ENCODE measurements around the gene RIN3.

Gene RIN3

DNA sequence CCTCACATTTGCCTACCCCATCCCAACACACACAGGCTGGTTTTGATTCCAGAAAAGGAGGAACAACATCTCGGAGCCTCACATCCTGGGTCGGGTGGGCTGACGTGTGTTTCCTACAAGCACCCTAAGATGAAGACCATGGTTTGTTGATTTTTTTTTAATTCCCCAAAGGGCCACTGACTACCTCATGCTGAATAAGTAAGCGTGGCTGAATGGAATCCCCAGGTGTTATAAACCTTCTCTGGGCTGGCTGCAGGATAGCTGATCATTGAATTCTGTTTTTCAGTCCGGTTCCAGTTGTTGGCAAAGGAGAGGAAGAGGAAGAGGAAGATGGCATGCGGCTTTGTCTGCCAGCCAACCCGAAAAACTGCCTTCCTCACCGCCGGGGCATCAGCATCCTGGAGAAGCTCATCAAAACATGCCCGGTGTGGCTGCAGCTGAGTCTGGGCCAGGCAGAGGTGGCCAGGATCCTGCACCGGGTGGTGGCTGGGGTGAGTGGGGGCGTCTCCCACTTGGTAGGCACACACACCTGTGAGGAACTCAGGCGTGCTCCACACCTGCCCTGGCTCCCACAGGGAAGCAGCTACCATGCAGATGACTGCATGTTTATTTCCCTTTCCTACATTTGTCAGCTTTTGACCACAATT is 42.0 kb downstream of the RIN3 start:
- no peak for DNase-seq (ENCODE audit: low read depth in 2 of 3, low spot score in 1 of 3)

DNA sequence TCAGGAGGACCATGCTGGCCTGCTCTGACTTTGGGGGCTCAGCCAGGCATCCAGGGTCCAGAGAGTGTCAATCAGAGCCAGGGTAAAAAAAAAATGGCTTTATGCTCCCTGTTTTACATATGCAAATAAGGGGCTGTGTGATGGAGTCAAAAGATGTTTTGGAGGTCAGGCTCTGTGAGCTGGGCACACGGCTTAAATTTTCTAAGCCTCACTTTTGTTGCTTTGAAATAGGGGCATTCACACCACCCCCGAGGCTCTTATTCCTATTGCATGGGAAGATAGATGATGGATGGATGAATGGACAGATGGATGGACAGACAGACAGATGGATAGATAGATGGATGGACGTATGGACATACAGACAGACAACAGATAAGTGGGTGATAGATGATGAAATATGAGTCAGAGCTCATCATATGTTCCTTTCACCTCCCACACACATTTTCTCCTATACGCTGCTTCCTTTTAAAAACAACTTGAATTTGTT is 42.7 kb downstream of the RIN3 start:
- DNase-seq (ENCODE audit: low read depth in 2 of 3, low spot score in 1 of 3), result peak in 1 of 3 donors; percentile 42

DNA sequence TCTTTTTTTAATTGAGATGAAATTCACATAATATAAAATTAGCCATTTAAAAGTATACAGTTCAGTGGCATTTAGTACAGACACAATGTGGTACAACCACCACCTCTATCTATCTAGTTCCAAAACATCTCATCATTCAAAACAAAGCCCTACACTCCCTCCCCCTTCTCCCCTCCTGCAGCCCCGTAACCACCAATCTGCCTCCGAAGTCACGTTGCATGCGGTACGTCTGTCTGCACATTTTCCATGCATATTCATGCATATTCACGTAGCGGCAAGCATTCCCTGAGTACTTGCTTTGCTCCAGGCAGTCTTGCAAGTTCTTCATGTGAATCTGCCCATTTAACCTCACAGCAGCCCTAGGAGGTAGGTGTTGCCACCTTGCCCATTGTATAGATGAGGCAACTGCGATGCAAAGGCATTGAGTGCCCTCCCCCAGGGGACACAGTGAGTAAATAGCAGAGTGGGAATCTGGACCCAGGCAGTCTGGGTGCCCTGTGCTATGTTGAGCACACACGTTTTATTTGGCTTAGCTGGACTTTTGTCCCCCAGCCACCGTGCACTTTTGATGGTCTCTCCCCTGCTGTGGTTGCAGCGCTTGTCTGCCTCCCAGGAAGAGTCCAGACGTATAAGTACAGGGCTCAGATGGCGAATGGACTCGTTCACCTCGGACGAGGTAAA is 43.4 kb downstream of the RIN3 start:
- no peak for DNase-seq (ENCODE audit: low read depth in 2 of 3, low spot score in 1 of 3)

DNA sequence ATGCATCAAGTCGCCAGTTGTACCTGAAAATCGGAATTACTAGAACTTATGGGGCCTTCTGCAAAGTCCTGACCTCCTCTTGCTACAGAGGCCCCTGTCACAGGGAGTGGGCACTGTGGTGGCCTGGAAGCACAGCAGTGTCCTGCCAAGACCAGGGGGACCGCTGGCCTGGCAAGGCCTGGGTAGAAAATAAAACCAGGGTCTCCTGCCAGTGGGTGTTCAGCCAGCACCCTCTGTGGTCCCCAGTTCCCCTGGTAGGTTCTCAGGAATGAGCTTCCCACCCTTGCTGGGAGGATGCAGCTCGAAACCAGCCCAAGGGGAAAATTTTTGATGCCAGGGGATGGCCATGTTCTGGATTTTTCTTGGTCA is 43.9 kb downstream of the RIN3 start:
- no peak for DNase-seq (ENCODE audit: low read depth in 2 of 3, low spot score in 1 of 3)

DNA sequence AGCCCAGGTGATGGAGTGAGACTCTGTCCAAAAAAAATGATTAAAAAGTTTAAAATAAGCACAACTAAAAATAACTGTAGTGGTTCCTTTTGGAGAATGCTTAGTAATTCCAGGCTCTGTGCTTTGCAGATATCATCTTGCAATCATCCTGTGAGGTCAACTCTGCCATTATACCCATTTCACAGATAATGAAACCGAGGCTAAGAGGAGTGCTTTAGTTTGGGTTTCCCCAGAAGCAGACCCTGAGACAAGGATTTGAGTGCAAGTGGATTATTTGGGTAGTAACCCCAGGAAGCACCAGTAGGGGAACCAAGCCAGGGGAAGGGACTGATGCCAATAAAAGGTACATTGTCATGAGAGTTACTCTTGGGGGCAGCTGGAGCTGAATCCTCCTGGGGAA is 44.7 kb downstream of the RIN3 start:
- no peak for DNase-seq (ENCODE audit: low read depth in 2 of 3, low spot score in 1 of 3)

DNA sequence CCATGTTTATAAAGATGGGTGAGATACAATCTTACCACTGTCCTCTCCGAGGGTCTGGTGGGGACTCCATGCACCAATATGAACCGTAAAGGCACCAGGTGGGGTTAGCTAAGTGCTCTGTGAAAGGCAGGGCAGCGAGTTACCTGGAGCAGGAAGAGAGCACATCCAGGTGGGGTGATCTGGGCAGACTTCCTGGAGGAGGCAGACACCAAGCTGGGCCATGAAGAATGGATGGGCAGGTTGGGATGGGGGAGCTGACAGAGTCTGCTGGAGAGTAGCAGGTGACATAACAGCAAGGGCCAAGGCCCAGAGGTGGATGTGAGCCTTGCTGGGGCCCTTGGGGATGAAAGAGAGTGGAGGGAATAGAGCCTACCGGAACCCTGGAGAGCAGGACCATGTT is 45.9 kb downstream of the RIN3 start:
- DNase-seq (ENCODE audit: low read depth in 2 of 3, low spot score in 1 of 3), result no peak

DNA sequence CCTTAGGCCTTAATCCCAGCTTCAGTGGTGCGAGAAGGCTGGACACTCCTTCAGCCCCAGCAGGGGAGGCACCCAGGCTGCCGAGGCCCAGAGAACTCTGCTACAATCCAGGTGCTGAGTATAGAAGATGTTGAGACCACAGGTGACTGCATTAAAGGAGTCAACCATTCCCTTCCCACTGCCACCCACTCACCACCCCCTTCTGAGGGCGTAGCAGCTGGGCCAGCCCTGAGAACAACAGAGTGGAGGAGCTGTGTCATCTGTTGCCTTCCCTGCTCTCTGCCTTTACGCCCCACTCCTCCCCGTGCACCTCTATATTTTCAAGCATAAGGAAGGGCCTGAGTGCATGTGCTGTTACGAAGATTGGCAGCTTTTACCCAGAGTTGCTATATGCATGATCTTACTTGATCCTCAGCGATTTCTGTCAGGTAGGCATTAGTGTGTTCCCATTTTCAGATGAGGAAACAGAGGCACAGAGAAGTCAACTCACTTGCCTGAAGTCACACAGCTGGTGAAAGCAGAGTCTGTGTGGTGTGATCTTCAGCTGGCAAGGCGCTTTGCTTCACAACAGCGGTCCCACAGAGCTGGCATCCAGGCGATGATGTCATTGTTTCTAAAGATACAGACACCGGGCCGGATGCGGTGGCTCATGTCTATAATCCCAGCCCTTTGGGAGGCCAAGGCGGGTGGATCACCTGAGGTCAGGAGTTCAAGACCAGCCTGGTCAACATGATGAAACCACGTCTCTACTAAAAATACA is 46.7 kb downstream of the RIN3 start:
- DNase-seq (ENCODE audit: low read depth in 2 of 3, low spot score in 1 of 3), result no peak

DNA sequence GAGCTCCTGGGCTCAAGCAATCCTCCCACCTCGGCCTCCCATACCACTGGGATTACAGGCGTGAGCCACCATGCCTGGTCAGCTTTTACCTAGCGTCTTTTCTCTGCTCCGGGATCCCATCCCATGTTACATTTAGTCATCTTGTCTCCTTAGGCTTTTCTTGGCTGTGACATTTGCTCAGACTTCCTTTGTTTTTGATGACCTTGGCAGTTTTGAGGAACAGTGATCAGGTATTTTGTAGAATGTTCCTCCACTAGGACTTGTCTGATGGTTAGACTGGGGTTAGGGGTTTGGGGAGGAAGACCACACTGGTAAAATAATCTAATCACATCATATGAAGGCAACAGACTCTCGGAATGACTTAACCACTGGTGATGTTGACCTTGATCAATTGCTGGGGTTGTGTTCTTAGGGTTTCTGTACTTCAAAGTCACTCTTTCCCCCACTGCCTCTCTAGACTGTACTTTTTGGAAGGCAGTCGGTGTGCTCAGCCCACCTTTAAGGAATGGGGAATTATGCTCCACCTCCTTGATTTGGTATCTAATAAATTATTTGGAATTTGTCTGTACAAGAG is 48.4 kb downstream of the RIN3 start:
- DNase-seq (ENCODE audit: low read depth in 2 of 3, low spot score in 1 of 3), result no peak

DNA sequence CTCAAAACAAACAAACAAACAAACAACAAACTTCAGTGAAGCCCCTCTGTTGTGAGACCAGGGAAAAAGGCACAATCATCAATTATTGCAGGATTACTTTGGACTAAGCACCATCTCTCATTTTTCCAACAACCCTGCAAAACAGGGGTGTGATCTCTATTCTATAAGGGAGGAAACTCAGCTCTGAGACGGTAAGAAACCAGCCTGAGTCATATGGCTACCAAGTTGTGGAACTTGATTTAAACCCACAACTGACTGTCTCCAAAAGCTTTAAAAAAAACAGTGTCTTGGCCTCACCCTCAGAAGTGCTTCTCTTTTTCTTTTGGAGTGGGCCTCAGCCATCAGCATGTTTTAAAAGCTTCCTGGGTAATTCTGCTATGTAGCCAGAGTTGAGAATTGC is 49.8 kb downstream of the RIN3 start:
- no peak for DNase-seq (ENCODE audit: low read depth in 2 of 3, low spot score in 1 of 3)

DNA sequence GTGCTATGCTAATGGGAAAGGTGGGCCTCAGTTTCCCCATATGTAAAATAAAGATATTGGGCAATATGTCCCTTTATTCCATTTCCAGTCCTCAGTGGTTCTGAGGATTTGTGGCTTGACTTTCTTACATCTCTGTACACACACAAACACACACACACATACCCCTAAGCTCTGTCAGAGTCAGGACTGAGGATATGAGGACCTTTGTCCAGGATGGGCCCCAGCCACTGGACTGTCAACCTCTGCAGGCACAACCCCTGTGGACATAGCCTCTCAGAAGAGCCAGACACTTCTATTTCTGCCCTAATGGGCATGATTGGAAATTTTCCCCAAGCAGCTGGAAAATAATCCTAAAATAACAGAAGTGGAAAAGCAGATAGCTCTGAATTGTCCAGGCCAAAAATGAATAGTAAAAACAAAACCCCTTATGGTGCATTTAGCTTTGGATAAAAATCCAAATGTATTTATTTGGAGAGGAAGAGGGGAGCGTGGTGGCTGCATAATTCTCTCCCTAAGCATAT is 50.2 kb downstream of the RIN3 start:
- no peak for DNase-seq (ENCODE audit: low read depth in 2 of 3, low spot score in 1 of 3)

DNA sequence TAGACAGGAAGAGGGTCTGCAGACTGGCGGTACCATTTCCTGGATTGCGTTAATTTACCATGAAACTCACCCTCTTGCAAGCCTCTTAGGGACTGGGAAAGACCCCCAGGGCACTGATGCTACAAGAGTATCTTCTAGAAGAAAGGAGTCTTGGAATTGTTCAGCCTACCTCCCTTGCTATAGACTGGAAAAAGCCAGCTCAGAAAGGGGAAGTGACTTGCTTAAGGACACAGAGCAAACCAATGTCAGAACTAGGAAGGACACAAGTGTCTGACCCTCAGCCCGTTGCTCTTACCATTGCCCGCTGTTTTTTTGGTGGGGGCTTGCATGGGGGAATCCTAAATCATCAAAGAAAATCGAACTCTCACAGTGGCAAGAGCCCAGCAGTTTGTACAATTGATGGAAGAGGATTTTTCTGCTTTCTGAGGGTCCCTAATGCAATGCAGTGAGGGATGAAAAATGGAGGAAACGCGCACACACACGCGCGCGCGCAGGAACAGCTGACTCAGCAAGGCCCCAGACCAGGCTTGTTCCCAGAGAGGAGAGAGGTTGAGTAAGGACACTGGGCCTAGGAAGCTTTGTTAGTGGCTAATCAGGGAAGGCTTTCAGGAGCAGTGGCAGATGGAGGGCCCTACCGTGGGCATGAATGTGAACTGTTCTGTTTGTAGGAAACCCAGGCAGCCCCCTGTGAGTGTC is 50.9 kb downstream of the RIN3 start:
- no peak for DNase-seq (ENCODE audit: low read depth in 2 of 3, low spot score in 1 of 3)

DNA sequence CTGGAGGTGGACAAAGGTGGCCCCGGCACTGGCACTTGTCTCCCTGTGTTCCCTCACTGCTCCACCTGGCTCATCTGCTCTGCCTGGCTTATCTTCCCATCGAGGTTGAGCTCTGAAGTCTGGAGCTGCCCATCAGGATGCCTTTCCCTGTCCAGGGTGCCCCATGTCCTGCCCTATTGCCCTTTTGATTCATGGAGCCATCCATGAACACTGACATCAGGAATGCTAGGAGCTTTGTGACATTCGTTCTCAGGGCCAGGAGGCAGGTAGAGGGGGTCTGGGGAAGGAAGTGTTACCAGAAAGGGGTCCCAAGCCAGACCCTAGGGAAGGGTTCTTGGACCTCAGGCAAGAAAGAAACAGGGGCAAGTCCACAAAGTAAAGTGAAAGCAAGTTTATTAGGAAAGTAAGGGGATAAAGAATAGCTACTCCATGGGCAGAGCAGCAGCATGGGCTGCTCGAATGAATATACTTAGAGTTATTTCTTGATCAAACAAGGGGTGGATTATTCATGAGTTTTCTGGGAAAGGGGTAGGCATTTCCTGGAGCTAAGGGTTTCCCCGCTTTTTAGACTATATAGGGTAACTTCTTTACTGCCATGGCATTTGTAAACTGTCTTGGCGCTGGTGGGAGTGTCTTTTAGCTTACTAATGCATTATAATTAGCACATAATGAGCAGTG is 51.6 kb downstream of the RIN3 start:
- DNase-seq (ENCODE audit: low read depth in 2 of 3, low spot score in 1 of 3), result no peak

DNA sequence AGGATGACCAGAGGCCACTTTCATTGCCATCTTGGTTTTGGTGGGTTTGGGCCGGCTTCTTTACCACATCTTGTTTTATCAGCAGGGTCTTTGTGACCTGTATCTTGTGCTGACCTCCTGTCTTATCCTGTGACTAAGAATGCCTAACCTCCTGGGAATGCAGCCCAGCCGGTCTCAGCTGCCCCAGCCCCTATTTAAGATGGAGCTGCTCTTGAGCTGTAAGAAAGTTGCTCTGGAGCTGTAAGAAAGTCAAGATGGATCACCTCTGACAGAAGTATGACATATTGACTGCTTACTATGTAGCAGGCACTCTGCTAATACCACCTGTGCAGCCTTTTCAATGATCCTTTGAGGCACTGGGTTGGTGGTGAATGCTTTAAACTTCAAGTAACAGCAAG is 52.1 kb downstream of the RIN3 start:
- no peak for DNase-seq (ENCODE audit: low read depth in 2 of 3, low spot score in 1 of 3)

DNA sequence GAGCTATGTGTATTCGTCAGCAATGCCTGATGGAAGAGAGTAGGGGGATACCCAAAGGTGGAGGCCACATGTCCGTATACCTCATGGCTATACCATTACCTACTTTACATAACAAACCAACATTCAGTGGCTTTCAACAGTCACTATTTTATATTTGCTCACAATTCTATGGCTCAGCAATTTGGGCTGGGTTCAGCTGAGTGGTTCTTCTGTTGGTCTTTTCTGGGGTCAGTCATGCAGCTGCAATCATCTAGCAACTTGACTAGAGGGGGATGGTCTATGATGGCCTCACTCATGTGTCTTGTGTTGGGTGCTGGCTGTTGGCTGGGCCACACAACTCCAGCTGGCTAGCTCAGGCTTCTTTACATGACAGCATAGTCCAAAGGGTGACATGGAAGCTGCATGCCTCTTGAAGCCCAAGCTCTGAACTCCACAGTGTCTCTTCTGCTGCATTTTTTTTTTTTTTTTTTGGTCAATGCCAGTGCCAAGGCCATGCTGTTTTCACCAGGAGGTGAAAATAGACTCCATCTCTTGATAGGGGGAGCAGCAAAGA is 53.7 kb downstream of the RIN3 start:
- no peak for DNase-seq (ENCODE audit: low read depth in 2 of 3, low spot score in 1 of 3)

DNA sequence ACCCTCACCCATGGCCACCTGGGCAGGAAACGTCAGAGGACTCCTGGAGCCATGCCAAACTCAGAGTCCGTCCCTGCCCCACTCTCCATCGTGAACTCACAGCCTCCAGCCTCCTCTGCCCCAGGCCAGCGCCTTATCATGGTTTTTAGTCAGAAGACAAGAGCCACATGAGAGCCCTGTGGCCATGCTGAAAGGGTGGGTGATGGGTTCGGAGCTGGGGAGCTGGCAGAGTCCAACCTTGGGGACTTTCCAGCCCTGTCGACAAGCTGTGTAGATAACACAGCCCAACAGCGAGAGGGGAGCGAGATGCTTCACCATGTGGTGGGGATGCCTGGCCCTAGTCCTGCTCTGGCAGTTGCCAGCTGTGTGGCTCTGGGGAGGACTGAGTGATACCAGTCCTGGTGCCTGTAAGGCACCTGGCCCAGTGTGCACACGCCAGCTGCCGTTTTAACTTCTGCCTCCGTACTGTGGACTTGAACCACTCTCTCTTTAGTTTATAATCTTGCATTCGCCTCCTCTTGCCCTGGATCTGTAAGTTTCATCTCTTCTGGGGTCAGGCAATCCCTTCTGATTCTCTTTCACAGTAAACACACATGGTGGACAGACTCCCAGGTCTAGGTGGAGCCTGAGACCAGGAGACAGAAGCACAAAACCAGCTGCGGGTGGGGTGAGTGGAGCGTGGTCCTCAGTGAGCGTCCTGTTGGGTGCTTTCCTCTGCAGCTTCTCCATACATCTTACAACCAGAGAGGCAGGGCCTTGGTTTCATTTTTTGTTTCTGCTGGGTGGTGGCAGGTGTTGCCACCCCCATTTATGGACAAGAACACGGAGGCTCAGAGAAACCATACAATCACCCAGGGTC is 55.3 kb downstream of the RIN3 start:
- no peak for DNase-seq (ENCODE audit: low read depth in 2 of 3, low spot score in 1 of 3)

DNA sequence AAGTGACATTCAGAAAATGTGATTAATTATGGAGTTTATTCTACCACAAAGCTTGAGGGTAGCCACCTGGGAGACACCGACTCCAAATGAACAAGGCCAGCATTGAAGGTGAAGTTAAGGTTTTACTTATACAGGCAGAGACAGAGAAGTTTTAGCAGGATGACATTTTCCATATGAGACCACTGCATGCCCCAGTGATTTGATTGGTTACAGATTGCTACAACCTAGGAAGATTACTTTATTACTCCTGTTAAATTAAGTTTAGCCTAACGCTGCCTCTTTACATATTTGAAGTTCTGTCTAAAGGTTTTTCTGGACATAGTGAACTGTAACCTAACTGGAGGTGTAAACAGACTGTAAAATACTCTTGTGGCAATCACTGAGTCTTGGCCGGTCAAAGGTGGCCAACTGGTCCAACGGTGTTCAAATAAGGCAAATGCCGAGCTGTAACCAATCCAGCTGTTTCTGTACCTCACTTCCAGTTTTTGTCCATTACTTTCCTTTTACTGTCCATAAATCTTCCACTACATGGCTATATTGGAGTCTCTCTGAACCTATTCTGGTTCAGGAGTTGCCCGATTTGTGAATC is 57.2 kb downstream of the RIN3 start:
- DNase-seq (ENCODE audit: low read depth in 2 of 3, low spot score in 1 of 3), result no peak

DNA sequence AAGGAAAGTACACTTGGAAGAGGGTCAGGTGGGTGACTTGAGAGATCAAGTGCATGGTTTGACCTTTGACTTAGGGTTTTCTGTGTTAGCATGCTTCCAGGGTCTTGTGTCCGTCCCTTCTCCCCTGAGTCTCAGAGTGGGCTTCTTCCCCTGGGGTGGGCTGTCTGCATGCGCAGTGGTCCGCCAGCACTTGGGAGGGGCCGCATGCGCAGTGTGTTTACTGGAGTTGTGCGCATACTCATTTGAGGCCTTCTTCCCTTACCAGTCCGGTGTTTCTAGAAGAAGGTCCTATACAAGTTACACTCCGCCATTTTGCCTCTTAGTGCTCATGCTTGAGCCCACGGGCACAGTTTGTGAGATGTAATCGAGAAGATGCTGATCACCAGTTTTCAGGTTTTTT is 58.5 kb downstream of the RIN3 start:
- DNase-seq (ENCODE audit: low read depth in 2 of 3, low spot score in 1 of 3), result no peak

DNA sequence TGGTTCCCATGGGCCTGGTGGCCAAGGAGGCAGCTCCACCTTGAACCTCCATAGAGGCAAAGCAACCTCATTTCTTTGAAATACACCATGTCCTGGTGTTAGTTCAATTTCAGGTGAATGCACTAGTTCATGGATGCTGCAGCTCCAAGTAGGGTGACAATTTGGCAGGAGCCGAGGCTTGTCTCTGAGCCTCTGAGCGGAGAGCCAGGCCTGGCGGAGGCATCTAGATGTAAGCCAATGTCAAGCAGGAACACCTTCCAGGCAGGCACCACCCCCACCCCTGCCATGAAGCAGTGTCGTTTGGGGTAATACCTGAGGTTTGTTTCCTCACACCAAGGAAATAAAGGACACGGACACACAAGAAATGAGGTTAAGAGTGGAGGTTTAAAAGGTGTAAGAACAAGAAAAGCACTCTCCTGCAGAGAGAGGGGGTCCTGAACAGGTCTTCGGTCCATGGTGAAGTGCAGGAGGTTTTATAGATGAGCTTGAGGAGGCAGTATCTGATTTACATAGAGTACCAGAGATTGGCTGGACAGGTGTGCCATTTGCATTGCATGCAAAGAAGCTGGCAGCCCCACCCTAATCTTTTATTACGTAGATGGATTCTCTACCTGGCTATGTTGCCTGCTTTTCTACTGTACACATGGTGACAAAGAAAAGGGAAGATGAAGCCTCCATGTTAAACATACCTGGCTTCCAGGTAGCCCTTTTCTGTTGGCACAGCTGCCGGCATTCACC is 60.3 kb downstream of the RIN3 start:
- no peak for DNase-seq (ENCODE audit: low read depth in 2 of 3, low spot score in 1 of 3)
